GM19193 (cell line): ENCODE measurements around the gene PICALM.

ENCODE experiments used
- POLR2A ChIP-seq: IDR thresholded peaks from 4 replicates; pipeline ENCODE4 v1.6.1; 2011; ENCODE audit not compliant: insufficient read depth, insufficient read length; ENCODE audit errors: extremely low read depth

The PICALM gene

DNA sequence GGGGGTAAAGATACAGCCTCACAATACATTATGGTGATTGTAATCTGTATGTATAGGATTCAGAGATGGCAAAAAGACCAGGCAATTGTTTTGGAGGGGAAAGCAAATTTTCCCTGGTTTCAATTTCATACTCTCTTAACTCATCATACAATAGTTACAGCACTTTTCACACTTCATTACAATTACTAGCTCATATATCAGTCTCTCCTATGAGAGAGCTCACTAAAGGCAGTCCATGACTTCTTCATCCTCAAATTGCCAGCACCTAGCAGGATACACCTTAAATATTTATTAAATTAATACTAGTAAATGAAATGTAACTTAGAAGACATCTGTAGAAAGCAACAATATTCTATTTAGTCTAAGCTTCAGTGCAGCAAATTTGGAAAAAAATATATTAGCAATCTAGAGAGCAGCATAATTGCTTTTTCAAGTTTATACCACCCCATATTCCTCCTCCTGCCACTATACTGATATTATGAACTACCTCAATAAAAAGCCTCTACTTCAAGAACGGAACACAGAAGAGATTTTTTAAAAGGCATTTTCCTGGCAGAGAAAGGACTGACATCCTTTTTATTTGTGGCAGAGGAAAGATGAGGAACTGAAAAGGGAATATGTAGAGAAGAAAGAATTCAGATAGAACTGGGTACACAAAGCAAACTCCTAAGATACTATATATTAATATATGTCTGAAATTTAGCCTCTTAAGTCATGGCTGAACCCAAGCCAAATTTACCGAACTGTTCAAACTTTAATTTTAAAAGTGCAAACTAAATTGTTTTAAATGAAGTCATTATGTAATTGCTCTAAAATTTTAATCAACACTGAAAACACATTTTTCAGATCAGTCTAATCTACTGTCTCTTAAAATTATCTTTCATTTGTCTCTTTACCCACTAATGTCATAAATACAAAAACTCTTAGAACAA, 27.7 kb downstream of the PICALM start:
- TF ChIP-seq POLR2A: no peak

- no peak for TF ChIP-seq POLR2A
These were observed 29.8 kb downstream of the PICALM start for GRCh38 chr11:86039094-86039493.

DNA sequence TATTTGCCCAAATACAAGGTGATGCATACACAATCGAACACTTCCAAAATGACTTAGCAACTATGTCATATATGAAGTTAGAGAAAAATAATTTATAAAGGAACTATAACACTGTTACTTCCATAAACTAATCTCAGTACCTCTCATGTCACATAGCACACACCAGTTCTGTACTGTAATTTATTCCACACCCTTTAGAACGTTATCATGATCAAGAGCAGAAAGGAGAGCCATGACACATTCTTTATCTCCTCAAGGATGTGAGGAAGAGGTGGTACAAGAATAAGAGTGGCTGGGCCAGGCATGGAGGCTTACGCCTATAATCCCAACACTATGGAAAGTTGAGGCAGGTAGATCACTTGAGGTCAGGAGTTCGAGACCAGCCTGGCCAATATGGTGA, 31.1 kb downstream of the PICALM start:
- no peak for TF ChIP-seq POLR2A

- no peak for TF ChIP-seq POLR2A
These were observed 33.0 kb downstream of the PICALM start for GRCh38 chr11:86035920-86036319.

DNA sequence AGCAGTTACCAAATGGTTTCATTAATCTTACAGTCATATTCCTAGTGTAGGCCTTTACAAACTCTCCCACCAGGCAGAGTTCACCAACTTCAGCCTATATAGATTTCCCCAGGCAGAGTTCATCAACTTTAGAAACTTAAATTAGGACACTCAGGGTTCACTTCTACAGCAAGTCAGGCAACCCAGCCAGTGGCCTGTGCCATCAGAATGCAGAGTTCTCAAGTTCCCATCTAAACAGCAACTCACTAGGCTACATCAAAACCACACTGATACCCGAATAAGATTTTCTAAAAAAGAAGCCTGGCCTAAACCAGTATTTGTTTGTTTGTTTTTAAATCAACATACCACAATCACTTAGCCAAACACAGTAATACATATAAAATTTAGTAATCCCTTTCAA, 33.7 kb downstream of the PICALM start:
- TF ChIP-seq POLR2A: no peak

DNA sequence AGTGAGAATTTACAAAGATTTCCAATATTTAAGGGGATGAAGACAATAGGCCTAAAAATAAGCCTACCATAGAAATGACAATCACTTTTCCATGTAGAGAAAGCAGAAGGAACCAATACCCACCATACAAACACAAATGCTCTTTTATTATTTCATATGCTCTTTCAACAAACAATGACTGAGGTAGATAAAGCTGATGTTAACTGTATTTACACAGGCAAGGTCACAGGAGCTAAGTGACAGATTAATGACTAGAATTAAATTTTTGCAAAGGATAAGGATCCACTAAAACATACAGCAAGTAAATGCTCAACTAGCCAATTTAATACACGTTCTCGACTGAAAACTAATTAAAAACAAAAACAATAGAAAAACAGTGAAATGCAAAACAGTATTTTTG, 34.2 kb downstream of the PICALM start:
- TF ChIP-seq POLR2A: no peak

GRCh38 chr11:86021377-86021776, 47.5 kb downstream of the PICALM start:
- no peak for TF ChIP-seq POLR2A

DNA sequence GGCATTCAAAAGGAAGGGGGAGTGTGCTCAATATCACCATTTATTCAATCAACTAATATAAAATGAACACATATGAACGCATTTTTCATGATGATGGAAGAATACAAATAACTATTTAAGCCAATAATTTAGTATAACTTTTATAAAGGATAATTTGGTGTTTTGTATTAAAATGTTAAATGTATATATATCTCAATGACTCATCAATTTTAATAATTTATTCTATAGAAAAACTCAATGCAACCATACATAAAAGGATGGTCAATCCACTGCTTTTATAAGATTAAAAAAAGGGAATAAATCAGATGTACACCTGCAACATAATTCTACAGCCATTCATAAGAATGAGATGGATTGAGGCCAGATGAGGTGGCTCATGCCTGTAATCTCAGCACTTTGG, 50.6 kb downstream of the PICALM start:
- no peak for TF ChIP-seq POLR2A

- TF ChIP-seq POLR2A: no peak
These were observed 52.4 kb downstream of the PICALM start for GRCh38 chr11:86016451-86016850.

- TF ChIP-seq POLR2A: no peak
These were observed 53.2 kb downstream of the PICALM start for GRCh38 chr11:86015699-86016098.

DNA sequence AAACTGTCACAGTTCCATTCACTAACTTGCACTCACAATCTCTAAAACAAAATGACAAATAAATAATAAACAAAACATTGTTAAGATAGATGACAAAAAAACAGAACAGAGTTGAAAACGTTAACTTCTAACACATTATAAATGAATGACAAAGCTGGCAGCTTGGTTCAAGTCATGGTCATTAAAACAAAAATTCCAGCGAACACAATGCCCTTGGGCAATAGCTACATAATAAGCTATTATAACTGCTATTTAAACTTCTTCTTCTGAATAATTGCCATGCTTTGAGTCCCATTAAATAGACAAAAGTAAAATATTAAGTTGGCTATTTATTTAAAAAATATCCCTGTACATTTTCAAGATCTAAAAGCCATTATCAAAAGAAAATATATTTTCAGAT, 54.7 kb downstream of the PICALM start:
- TF ChIP-seq POLR2A: no peak

- TF ChIP-seq POLR2A: no peak
These were observed 55.2 kb downstream of the PICALM start for GRCh38 chr11:86013713-86014112.

GRCh38 chr11:86011175-86011574, 57.7 kb downstream of the PICALM start:
- no peak for TF ChIP-seq POLR2A

GRCh38 chr11:86003654-86004053, 65.2 kb downstream of the PICALM start:
- no peak for TF ChIP-seq POLR2A

DNA sequence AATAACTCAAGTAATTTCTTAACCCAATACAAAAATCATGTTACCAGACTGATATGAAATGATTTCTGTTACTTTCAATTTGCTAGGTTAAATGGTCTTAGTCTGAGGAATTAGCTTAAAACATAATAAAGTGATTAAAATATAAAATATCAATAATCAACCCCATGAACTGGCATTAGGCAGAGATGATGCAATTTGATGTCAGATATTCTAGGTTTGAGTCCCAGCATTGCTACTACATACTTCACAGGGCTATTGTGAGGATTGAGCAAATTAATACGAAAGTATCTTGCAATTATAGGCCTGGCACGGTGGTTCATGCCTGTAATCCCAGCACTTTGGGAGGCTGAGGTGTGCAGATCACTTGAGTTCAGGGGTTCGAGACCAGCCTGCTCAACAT, 66.5 kb downstream of the PICALM start:
- no peak for TF ChIP-seq POLR2A

- no peak for TF ChIP-seq POLR2A
These were observed 77.4 kb downstream of the PICALM start for GRCh38 chr11:85991508-85991907.
